Measurements from ENCODE around the gene COX14.

GRCh38 chr12:50069539-50069938, 42.5 kb upstream of the COX14 start:
- no peak for TF ChIP-seq GATA2 (IDR thresholded peaks at IDR 0.05; ENCODE audit: low read depth, low read length)
- no peak for TF ChIP-seq GATA3 (IDR thresholded peaks at IDR 0.05; ENCODE audit: low read depth, low read length)
